HCT116 (cell line): Measurements from ENCODE around the gene DPY19L3.
A peak's percentile ranks its signal among the peaks of the same experiment; 100 is the strongest.

Experiments
- ATF3 ChIP-seq: IDR thresholded peaks from 2 replicates; pipeline ENCODE4 v1.6.1; 2012
- CEBPB ChIP-seq: IDR thresholded peaks from 2 replicates; pipeline ENCODE4 v1.6.1; 2012; ENCODE audit warnings: low read depth
- CTCF ChIP-seq, 3 experiments: fragments of 200-600 bp in 1 of 3; sonication (generic) in 1 of 3; IDR thresholded peaks in 2 of 3; conservative IDR thresholded peaks in 1 of 3; 2 replicates each; pipeline ENCODE4 v1.5.1; 2012 to 2017; ENCODE audit warnings: low read depth in 2 of 3, low read length in 2 of 3, antibody characterized with exemption in 1 of 3, borderline replicate concordance in 1 of 3, control low read depth in 1 of 3, mild to moderate bottlenecking in 1 of 3, mixed read lengths in 1 of 3, mixed run types in 1 of 3, moderate library complexity in 1 of 3; ENCODE audit not compliant: insufficient read depth in 1 of 3
- EGR1 ChIP-seq: IDR thresholded peaks from 2 replicates; pipeline ENCODE4 v1.6.1; 2012; ENCODE audit warnings: low read depth
- EZH2phosphoT487 ChIP-seq: fragments of 200-600 bp; IDR thresholded peaks from 2 replicates; pipeline ENCODE4 v1.6.1; 2018; ENCODE audit warnings: antibody characterized with exemption, borderline replicate concordance
- POLR2A ChIP-seq: IDR thresholded peaks from 2 replicates; pipeline ENCODE4 v1.7.0; 2011; ENCODE audit warnings: borderline replicate concordance; ENCODE audit not compliant: insufficient read depth, insufficient read length; ENCODE audit errors: extremely low read depth
- POLR2AphosphoS5 ChIP-seq: IDR thresholded peaks from 2 replicates; pipeline ENCODE4 v1.6.1; 2011; ENCODE audit warnings: mild to moderate bottlenecking, low read depth, low read length, moderate library complexity
- YY1 ChIP-seq: IDR thresholded peaks from 2 replicates; pipeline ENCODE4 v1.6.1; 2011; ENCODE audit warnings: low read length, low read depth, moderate library complexity, mild to moderate bottlenecking; ENCODE audit not compliant: insufficient replicate concordance; ENCODE audit errors: extremely low read depth
- TF ChIP-seq, protein P1 (sequence below): IDR thresholded peaks from 2 replicates; pipeline ENCODE4 v1.6.1; 2012
- TF ChIP-seq, protein P2 (sequence below): IDR thresholded peaks from 2 replicates; pipeline ENCODE4 v1.6.1; 2012; ENCODE audit warnings: low read depth

DNA sequence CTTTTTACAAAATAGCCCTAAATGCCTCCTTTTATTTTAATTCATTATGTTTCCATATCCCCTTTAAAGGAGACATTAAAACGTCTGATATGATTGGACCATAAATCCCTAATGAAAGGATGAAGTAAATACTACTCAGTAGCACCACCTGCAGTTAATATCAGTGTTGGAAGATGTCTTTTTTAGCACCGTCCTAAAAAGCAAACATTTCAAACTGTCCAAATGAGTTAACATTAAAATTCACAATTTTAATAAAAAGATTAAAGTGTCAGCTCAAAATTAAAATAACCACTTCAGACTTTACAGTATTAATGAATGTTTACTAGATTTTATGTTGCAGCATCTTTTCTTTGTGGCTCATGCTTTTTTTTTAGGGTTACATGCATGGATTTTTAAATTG lies 47.9 kb upstream of the DPY19L3 start:
- TF ChIP-seq CTCF (IDR thresholded peaks at IDR 0.05 in 2 of 3, conservative IDR thresholded peaks at IDR 0.05 in 1 of 3; ENCODE audit: borderline replicate concordance in 1 of 3, insufficient read depth in 1 of 3, low read depth in 2 of 3, low read length in 2 of 3), result peak in 2 of 3 experiments; percentile 16 to 42; a peak in 1 of 6 replicates
- TF ChIP-seq EGR1, result no peak
- TF ChIP-seq POLR2A, result no peak
- TF ChIP-seq, protein P1, sequence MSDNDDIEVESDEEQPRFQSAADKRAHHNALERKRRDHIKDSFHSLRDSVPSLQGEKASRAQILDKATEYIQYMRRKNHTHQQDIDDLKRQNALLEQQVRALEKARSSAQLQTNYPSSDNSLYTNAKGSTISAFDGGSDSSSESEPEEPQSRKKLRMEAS, result no peak
- TF ChIP-seq EZH2phosphoT487, result no peak
- no peak for TF ChIP-seq ATF3
- TF ChIP-seq, protein P2, sequence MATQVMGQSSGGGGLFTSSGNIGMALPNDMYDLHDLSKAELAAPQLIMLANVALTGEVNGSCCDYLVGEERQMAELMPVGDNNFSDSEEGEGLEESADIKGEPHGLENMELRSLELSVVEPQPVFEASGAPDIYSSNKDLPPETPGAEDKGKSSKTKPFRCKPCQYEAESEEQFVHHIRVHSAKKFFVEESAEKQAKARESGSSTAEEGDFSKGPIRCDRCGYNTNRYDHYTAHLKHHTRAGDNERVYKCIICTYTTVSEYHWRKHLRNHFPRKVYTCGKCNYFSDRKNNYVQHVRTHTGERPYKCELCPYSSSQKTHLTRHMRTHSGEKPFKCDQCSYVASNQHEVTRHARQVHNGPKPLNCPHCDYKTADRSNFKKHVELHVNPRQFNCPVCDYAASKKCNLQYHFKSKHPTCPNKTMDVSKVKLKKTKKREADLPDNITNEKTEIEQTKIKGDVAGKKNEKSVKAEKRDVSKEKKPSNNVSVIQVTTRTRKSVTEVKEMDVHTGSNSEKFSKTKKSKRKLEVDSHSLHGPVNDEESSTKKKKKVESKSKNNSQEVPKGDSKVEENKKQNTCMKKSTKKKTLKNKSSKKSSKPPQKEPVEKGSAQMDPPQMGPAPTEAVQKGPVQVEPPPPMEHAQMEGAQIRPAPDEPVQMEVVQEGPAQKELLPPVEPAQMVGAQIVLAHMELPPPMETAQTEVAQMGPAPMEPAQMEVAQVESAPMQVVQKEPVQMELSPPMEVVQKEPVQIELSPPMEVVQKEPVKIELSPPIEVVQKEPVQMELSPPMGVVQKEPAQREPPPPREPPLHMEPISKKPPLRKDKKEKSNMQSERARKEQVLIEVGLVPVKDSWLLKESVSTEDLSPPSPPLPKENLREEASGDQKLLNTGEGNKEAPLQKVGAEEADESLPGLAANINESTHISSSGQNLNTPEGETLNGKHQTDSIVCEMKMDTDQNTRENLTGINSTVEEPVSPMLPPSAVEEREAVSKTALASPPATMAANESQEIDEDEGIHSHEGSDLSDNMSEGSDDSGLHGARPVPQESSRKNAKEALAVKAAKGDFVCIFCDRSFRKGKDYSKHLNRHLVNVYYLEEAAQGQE, result no peak
- no peak for TF ChIP-seq POLR2AphosphoS5
- TF ChIP-seq YY1, result no peak
- TF ChIP-seq CEBPB, result no peak
